GM21367 (cell line): Measurements from ENCODE around the gene SERPINA3.

Source experiments
- ATAC-seq: cut with Tn5 transposase; IDR thresholded peaks from one replicate; pipeline ENCODE4 v1.9.1; 2021; ENCODE audit not compliant: unreplicated experiment

The SERPINA3 gene

GRCh38 chr14:94650806-94651805 lies 38.9 kb downstream of the SERPINA3 start:
- no peak for ATAC-seq

- ATAC-seq = no peak
These were observed 41.1 kb downstream of the SERPINA3 start for GRCh38 chr14:94653321-94653720.

GRCh38 chr14:94654071-94654861 lies 42.1 kb downstream of the SERPINA3 start:
- ATAC-seq = no peak

- ATAC-seq = no peak
These were observed 43.0 kb downstream of the SERPINA3 start for GRCh38 chr14:94655169-94655710.

- ATAC-seq = no peak
These were observed 43.9 kb downstream of the SERPINA3 start for GRCh38 chr14:94656043-94656442.

- ATAC-seq = no peak
These were observed 47.1 kb downstream of the SERPINA3 start for GRCh38 chr14:94659256-94659655.

GRCh38 chr14:94659901-94660300 lies 47.7 kb downstream of the SERPINA3 start:
- ATAC-seq = no peak

GRCh38 chr14:94660306-94660946 lies 48.2 kb downstream of the SERPINA3 start:
- no peak for ATAC-seq

- no peak for ATAC-seq
These were observed 51.3 kb downstream of the SERPINA3 start for GRCh38 chr14:94663538-94663937.

- ATAC-seq = no peak
These were observed 51.9 kb downstream of the SERPINA3 start for GRCh38 chr14:94663965-94664704.

GRCh38 chr14:94665121-94665520 lies 52.9 kb downstream of the SERPINA3 start:
- ATAC-seq = no peak

GRCh38 chr14:94665544-94665943 lies 53.4 kb downstream of the SERPINA3 start:
- no peak for ATAC-seq

- ATAC-seq = no peak
These were observed 58.6 kb downstream of the SERPINA3 start for GRCh38 chr14:94670692-94671285.

- ATAC-seq = no peak
These were observed 59.8 kb downstream of the SERPINA3 start for GRCh38 chr14:94671870-94672444.

GRCh38 chr14:94673071-94673470 lies 60.9 kb downstream of the SERPINA3 start:
- no peak for ATAC-seq
